ENCODE results near the gene MTOR. TPM values are rescaled to one million over a fixed set of nuclear protein-coding genes. Genes with fewer than 3 reads are reported as not detected.

Gene MTOR
- total and polyA plus RNA-seq, 10 of the 15 experiments (the other 5 are each of a cell fraction or from before 2014, with no cell fraction given), result 6.6 to 41.8 (median 29.8) TPM

GRCh38 chr1:11284784-11285183 lies 22.4 kb upstream of the MTOR start:
- ATAC-seq, result no peak
- H3K9me3 ChIP-seq (replicated peaks; ENCODE audit: control insufficient read depth, insufficient read depth, low read length), result no peaks in the 10 kb centered on the region
- DNase-seq (ENCODE audit: low read depth, low spot score), result no peak
- no TSS peak for BruUV-seq (replicated peaks)
- ChIA-PET SMC1A (ENCODE audit: uncharacterized antibody, unreplicated experiment) (no interaction called here), CTCF (interaction anchor here (1.4 kb wide), 1 partner anchor 247 kb away, joined by 4 read pairs; no protein-coding TSS in a partner anchor), RAD21 (ENCODE audit: unreplicated experiment) (no interaction called here), POLR2A (no interaction called here)
- no peak overlapping the region for H3K27ac ChIP-seq (ENCODE audit: control insufficient read depth, insufficient read depth)
- FAIRE-seq, result no peak
- H4K20me1 ChIP-seq (ENCODE audit: control insufficient read depth, insufficient read depth), result peaks cover 4% of the 10 kb centered on the region
- H3K9ac ChIP-seq (ENCODE audit: control insufficient read depth, insufficient read depth, low read length), result no peak overlapping the region
- no peaks in the 10 kb centered on the region for H3K27me3 ChIP-seq (replicated peaks in 1 of 2; ENCODE audit: control insufficient read depth in 2 of 2, insufficient read depth in 2 of 2, low read length in 1 of 2)
- TF ChIP-seq SIX5 (IDR thresholded peaks at IDR 0.05; ENCODE audit: low read depth, low read length, severe bottlenecking), result no peak
- TF ChIP-seq NR2C2 (IDR thresholded peaks at IDR 0.05; ENCODE audit: borderline replicate concordance, control insufficient read depth, insufficient read length, low read depth), result no peak
- no peak for TF ChIP-seq STAT1 (conservative IDR thresholded peaks at IDR 0.05)
- TF ChIP-seq YBX1 (IDR thresholded peaks at IDR 0.05), result no peak
- TF ChIP-seq RELA (IDR thresholded peaks at IDR 0.05; ENCODE audit: borderline replicate concordance, partially characterized antibody), result no peak
- no peak for TF ChIP-seq ASH2L (IDR thresholded peaks at IDR 0.05; ENCODE audit: borderline replicate concordance, low read depth)
- TF ChIP-seq POLR2A (IDR thresholded peaks at IDR 0.05; ENCODE audit: low read depth, low read length), result no peak
- in situ Hi-C loops (cut with MboI), result no loop called here
- H3K36me3 ChIP-seq (ENCODE audit: control insufficient read depth in 2 of 2, insufficient read depth in 2 of 2, low read length in 1 of 2), result peaks cover 4 to 19% of the 10 kb centered on the region in 2 experiments
- intact Hi-C loops (cut with micrococcal nuclease; ENCODE audit: unreplicated experiment), result no loop called here
- no peak overlapping the region for H3K4me3 ChIP-seq
- H2AFZ ChIP-seq (ENCODE audit: control insufficient read depth, low read depth, low read length), result no peak overlapping the region
- no peak overlapping the region for H3K4me2 ChIP-seq (ENCODE audit: control insufficient read depth, insufficient read depth)
- peaks cover 16% of the 10 kb centered on the region for H3K79me2 ChIP-seq (ENCODE audit: control insufficient read depth, insufficient read depth, low read length)
- peaks cover 15% of the 10 kb centered on the region for H3K4me1 ChIP-seq (ENCODE audit: control insufficient read depth, insufficient read depth, low read length)
- 67% methylated on average over 6 of the region's 6 CpGs for WGBS (ENCODE audit: insufficient coverage, insufficient replicate concordance, low lambda C conversion rate, missing lambda C conversion rate)

- no peak overlapping the region for H2AFZ ChIP-seq (ENCODE audit: control insufficient read depth, low read depth, low read length)
- BruUV-seq (replicated peaks), result no TSS peak
- ChIA-PET RAD21 (ENCODE audit: unreplicated experiment) (no interaction called here), POLR2A (no interaction called here), CTCF (interaction anchor here (1.3 to 1.4 kb wide), 2 partner anchors 8 to 245 kb away, joined by 3 to 4 read pairs; no protein-coding TSS in a partner anchor), SMC1A (ENCODE audit: uncharacterized antibody, unreplicated experiment) (no interaction called here)
- no peak overlapping the region for H3K9ac ChIP-seq (ENCODE audit: control insufficient read depth, insufficient read depth, low read length)
- ATAC-seq, result no peak
- peaks cover 17% of the 10 kb centered on the region for H3K79me2 ChIP-seq (ENCODE audit: control insufficient read depth, insufficient read depth, low read length)
- intact Hi-C loops (cut with micrococcal nuclease; ENCODE audit: unreplicated experiment), result no loop called here
- TF ChIP-seq TCF3 (IDR thresholded peaks at IDR 0.05; ENCODE audit: borderline replicate concordance, insufficient read depth, low read depth, low read length) (no peak), RBBP5 (conservative IDR thresholded peaks at IDR 0.05) (no peak), NR2C1 (IDR thresholded peaks at IDR 0.05) (no peak), CHD4 (IDR thresholded peaks at IDR 0.05) (no peak), CBX3 (IDR thresholded peaks at IDR 0.05; ENCODE audit: borderline replicate concordance, low read depth) (no peak), SMARCA5 (IDR thresholded peaks at IDR 0.05) (no peak), MEF2B (IDR thresholded peaks at IDR 0.05; ENCODE audit: partially characterized antibody, poor library complexity, severe bottlenecking) (no peak), KDM1A (IDR thresholded peaks at IDR 0.05; ENCODE audit: borderline replicate concordance) (no peak), KAT2A (conservative IDR thresholded peaks at IDR 0.05; ENCODE audit: control insufficient read depth, low read depth, low read length) (no peak), ZBTB11 (CRISPR knock-in tag; IDR thresholded peaks at IDR 0.05) (no peak), MTA2 (IDR thresholded peaks at IDR 0.05; ENCODE audit: low read depth) (no peak), ZNF274 (IDR thresholded peaks at IDR 0.05; ENCODE audit: insufficient read depth, insufficient read length) (no peak)
- H3K36me3 ChIP-seq (ENCODE audit: control insufficient read depth in 2 of 2, insufficient read depth in 2 of 2, low read length in 1 of 2), result peaks cover 4 to 19% of the 10 kb centered on the region in 2 experiments
- no peak overlapping the region for H3K4me2 ChIP-seq (ENCODE audit: control insufficient read depth, insufficient read depth)
- H3K27ac ChIP-seq (ENCODE audit: control insufficient read depth, insufficient read depth), result no peak overlapping the region
- H3K27me3 ChIP-seq (replicated peaks in 1 of 2; ENCODE audit: control insufficient read depth in 2 of 2, insufficient read depth in 2 of 2, low read length in 1 of 2), result no peaks in the 10 kb centered on the region
- peaks cover 4% of the 10 kb centered on the region for H4K20me1 ChIP-seq (ENCODE audit: control insufficient read depth, insufficient read depth)
- no peak for FAIRE-seq
- in situ Hi-C loops (cut with MboI), result no loop called here
- H3K9me3 ChIP-seq (replicated peaks; ENCODE audit: control insufficient read depth, insufficient read depth, low read length), result no peaks in the 10 kb centered on the region
- no peak for DNase-seq (ENCODE audit: low read depth, low spot score)
- peaks cover 17% of the 10 kb centered on the region for H3K4me1 ChIP-seq (ENCODE audit: control insufficient read depth, insufficient read depth, low read length)
- no peak overlapping the region for H3K4me3 ChIP-seq
- 99% methylated on average over 6 of the region's 6 CpGs for WGBS (ENCODE audit: insufficient coverage, insufficient replicate concordance, low lambda C conversion rate, missing lambda C conversion rate)
Measured at GRCh38 chr1:11283151-11283550, 20.8 kb upstream of the MTOR start.
